ENCODE measurements around the gene POGK. TPM values are rescaled to one million over a fixed set of nuclear protein-coding genes. Genes with fewer than 3 reads are reported as not detected.

Gene POGK
- polyA plus RNA-seq, 5 donors = 44.1 to 57.6 (median 53.7) TPM

DNA sequence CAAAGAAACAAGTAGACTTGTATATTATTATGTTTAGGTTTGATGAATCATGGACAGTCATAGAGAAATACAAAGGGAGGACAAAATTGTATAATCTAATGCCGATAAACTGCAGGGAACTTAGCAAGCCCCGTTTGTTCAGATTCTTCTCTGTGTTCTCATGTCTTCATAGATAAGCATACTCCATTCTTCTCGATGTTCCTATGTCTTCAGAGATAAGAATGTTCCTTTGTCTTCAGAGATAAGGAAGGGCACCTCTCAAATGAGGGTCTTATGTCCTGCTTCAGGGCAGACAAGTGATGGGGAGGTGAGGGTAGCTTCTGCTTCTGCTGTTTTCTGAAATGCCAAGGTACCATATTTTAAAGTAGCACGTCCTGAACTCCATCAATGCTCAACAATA lies 56.5 kb downstream of the POGK start:
- DNase-seq = no peak

DNA sequence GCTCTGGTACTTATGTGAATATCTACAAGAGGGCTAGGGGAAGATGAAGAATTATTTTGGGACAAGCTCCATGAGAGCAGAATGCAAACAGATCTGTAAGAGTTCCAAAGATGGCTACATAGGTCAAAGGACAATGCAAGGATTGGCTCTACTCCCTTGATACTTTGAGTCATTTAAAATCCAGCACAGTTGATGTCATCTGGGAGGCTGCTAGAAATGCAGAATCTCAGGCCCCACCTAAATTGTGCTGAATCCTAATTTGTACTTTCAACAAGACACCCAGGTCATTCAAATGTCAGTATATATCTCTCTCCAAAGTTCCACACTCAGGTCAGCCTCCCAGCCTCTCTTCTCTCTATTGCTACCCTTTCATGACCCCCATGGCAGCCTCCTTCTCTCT lies 60.5 kb downstream of the POGK start:
- no peak for DNase-seq

- DNase-seq = no peak
Observed at GRCh38 chr1:166900987-166901386, 61.7 kb downstream of the POGK start.

- DNase-seq = no peak
Observed at GRCh38 chr1:166902279-166902678, 63.0 kb downstream of the POGK start.

DNA sequence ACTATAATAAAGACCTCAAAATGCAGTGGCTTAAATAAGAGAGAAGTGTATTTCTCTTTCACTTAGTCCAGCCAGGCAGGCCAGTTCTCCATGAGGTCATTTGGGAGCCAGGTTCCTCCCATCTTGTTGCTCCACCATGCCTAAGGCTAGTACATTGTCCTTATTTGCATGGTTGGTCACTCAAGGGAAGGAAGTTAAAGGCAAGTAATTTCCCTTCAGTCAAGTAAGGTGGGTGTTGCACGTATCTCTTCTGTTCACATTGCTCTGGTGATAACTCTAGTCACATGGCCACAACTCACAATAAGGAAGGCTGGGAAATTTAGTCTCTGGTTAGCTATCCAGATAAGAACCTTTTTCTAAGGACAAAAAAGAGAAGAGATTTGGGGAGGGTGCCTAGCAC lies 64.0 kb downstream of the POGK start:
- no peak for DNase-seq

- DNase-seq = no peak
Observed at GRCh38 chr1:166905136-166905535, 65.9 kb downstream of the POGK start.

- no peak for DNase-seq
Observed at GRCh38 chr1:166905900-166906299, 66.6 kb downstream of the POGK start.

Other genes starting within 250 kb of the POGK start
- gene TADA1, start 36.8 kb downstream of the POGK start, polyA plus RNA-seq (ENCODE audit: insufficient read depth in 1 of 5, insufficient read length in 5 of 5, low replicate concordance in 1 of 5) = 10 to 100 TPM; 19.8 to 27.7 (median 25.3) TPM
- gene ILDR2, start 136.1 kb downstream of the POGK start, polyA plus RNA-seq (ENCODE audit: insufficient read depth in 1 of 5, insufficient read length in 5 of 5, low replicate concordance in 1 of 5) = under 1 TPM; 0.48 to 0.71 (median 0.57) TPM
- gene MAEL, start 149.8 kb downstream of the POGK start, polyA plus RNA-seq (ENCODE audit: insufficient read depth in 1 of 5, insufficient read length in 5 of 5, low replicate concordance in 1 of 5) = under 1 TPM in 4 of 5 donors, not detected in 1; 0.04 to 0.25 (median 0.17) TPM

Measured in right lung (tissue), 5 donors.